Inferior parietal cortex (tissue), 1 donor: ENCODE data around the gene TMEM151B.
"Not testable (repeated sequence)": the region's sequence is repeated elsewhere in the genome, so short reads cannot be mapped to it uniquely, and the experiment has no call there.

Experiments
- DNase-seq: peaks from one replicate; pipeline ENCODE4 v3.0.0-alpha.2; 2016; ENCODE audit errors: extremely low spot score

The TMEM151B gene

DNA sequence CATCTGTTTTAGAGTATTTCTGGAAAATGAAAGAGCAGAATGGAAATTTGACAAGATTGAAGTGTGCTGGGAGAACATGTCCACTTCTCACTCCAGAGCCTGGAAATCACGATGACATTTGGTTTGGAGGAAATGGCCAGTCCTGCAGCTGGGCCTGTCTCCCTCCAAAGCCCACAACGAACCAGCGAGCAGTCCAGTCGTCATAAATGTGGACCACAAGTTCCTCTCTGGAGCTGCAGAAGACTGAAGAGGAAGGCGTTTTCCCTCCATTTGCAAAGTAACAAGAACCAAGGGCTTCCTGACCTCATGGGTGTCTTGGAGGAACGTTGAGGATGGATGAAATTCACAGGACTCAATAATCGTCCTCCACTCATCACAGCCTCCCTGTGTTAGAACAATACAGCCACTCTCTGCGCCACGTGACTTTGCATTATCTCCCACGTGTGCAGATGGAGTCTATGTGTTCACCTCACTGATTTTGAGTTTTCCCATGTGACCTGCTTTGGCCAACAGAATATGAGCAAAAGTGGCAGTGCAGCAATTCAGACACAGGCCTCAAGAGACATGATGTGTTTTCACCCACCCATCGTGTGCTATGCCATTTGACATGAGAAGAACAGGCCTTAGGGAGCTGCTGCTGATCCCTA, 63.1 kb downstream of the TMEM151B start:
- DNase-seq = no peak

DNA sequence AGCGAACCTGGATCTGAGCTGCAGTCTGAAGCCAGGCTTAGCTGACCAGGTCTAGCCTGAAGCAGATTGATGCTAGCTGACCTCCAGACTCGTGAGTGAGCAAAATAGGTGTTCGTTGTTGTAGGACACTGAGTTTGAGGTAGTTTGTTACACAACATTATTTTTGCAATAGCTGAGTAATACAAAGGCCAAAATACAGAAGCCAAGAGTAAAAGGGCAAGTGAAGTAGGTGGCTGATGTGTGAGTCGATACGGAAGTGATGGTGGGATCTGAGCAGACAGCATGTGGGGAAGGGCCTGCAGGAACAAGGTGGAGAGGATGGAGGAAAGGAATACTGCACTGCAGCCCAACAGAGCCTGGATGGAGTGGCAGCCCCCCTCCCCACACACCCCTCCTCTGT, 63.7 kb downstream of the TMEM151B start:
- DNase-seq = no peak

DNA sequence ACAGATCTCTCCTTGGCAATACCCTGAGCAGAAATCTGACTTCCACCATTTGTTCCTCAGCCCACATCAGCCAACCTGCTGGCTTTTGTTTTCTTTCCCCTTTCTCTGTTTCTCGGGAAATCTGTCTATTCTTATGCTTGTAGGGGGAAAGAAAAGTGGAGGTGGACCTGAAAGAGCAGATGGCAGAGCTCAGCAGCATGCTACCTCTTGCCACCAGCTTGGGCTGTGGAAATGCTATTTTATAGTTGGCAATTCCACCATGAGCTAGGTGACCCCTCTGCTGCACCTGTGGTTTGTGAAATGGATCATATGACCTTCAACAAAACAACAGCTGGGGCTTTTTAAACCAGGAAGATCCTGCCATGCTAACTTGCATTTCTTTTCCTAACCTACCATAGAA, 65.4 kb downstream of the TMEM151B start:
- no peak for DNase-seq

DNA sequence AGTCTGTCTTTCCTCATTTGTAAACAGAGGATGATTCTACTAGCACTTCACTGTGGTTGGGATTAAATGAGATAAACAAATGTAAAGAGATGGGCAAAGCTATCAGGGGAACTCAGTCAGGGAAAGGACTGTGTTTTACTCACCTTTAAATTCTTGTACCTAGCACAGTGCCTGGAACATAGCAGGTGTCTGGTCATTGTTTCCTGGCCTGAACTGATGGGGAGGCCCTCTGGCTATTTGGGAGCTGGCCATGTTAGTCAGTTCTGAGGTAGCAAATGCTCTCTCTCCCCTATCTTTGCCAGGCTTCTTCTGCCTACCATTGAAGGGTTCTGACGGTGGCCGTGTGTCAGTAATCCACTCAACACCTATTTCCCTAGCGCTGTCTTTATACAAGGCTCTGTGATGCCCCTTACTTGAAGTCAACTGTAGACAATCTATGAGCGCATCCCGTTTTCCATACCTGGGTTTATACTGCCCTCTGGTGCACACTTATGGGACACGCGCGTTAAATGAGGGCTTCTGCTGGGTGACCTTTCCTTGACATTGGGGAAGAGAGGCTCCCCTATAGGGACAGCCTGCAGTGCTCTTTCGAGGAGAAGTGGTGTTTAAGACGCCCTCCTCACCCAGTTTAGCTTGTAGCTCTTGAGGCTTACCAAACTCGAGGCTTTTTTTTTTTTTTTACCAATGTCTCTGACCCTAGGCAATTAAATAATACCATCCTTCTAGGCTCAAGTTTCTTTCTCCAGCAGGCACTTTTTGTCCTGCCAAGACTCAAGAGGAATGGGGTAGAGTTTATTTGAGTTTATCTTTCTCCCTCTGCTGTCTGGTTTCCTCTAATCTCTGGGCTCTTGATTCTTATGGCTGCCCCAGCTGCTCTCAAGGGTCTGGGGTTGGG, 68.2 kb downstream of the TMEM151B start:
- DNase-seq = peak; percentile 91

DNA sequence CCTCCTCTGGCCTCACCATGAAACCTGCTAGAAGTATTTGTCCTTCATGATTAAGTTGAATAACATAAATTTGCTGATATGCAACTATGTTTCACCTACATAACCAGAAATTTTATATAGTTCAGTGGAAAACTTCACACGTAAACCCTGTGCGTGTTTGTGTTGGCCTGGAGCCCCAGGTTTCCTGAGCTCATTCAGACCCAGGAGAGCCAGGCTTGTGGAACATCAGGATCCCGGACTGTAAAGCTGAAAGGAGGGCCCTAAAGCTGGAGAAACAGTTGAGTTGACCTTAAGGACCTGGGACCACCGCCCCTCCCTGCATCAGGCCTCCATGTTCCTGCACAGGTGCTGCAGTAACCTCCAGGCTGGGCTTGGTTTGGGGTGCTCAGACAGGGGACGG, 69.1 kb downstream of the TMEM151B start:
- no peak for DNase-seq

DNA sequence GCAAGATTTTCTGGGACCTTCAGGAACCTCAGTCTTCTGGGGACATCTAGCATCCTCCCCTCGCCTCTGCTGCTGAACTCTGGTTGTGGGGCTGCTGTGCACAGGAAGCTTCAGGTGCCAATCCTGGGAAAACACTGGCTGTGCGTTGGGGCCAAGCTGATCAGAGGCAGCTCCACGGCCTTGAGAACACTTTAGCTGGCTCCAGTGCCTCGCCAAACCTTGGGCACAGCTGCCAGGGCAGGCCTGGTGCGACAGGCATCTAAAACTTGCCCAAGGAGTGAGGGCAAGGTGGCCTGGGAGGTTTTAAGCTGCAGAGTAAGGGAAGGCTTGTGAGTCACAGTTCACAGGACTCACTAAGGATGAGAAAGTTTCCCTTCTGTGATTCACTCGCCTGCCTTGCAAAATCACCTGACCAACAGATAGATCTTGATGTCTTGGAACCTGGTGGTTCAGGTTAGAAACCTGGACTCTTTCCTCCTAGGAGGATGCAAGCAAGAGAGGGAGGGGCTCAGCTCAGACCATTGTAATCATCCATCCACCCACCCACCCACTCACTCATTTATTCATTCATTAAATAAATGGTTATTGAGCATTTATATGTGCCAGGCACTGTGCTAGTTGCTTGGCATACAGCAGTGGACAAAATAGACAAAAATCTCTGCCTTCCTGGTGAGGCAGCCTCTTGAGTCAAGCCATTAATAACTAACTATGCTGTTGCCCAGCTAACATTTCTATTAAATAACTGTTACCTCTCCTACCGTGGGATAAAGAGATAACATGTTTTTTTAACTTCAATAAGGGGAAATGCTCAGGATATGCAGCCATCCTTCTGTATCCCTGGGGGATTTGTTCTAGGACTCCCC, 69.7 kb downstream of the TMEM151B start:
- DNase-seq = no peak

DNA sequence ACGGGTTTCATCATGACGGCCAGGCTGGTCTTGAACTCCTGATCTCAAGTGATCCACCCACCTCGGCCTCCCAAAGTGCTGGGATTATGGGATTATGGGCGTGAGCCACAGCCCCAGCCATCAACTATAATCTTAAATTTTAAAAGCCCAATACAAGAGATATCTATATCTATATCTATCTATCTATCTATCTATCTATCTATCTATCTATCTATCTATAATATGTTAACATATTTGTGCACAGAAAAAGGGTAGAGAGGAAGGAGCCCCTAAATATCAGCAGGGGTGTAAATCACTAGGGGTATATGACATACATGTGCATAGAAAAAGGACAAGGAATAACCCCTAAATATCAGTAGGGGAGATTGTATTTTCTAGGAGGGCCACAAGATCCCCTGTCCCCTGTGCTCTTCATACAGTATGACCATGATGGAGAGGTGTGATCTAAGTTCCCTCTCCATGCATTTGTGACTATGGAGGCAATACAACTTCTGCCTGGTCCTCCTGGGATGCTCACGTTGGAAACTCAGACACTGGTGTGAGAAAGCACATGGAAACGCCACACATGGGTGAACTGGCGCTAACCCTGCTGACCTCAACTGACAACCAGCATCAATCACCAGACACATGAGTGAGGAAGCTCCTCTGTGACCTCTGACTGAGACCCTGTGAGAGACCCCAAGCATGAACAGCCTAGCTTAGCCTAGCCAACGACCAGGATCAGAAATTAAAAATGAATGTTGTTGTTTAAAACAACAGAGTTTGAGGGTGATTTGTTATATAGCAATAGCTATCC, 71.0 kb downstream of the TMEM151B start:
- no peak for DNase-seq

DNA sequence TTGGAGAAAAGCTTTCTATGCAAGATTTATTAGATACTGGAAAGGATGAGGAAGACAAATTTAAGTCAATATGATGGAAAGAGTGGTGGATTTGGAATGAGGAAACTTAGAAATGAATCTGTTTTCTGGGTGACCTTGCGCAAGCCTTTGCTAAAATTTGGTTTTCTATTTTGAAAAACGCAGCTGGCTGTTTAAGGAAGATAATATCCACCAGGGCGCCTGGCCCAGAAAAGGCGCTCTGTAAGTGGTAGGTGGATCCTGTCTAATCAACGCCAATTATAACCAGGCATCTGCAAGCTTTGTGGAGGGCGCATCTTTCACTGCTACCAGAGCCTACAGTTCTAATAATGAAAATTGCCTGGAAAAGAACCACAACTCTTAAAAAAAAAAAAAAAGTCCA, 71.8 kb downstream of the TMEM151B start:
- DNase-seq = peak; percentile 48

DNA sequence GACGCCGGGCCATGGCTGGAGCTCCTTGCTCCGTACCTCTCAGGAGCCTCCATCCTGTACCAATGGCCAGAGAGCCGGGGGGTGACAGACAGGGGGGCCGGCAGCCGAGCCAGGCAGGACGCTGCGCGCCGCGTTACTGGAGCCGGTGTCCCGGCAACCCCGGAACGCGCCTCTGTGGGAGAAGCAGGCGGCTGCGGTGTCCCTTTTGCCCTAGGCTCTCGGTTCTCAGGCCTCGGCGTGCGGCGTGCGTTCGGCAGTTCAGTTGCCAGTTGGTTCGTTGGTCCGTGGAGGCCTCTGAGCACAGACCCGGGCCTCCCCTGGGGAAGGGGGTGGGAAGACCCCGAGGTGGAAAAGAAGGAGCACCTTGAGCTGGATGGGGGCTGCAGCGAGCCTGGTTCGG, 72.2 kb downstream of the TMEM151B start, which contains the start of gene SPATS1:
TSS of gene SPATS1 (plus strand) at position 162 of the 400 bp plus-strand sequence. CDS start 446 bp downstream, outside the sequence.
- DNase-seq = no peak

DNA sequence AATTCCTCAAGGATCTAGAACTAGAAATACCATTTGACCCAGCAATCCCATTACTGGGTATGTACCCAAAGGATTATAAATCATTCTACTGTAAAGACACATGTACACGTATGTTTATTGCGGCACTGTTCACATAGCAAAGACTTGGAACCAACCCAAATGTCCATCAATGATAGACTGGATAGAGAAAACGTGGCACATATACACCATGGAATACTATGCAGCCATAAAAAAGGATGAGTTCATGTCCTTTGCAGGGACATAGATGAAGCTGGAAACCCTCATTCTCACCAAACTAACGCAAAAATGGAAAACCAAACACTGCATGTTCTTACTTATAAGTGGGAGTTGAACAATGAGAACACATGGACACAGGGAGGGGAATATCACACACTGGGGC, 76.6 kb downstream of the TMEM151B start:
- DNase-seq = not testable (repeated sequence)

DNA sequence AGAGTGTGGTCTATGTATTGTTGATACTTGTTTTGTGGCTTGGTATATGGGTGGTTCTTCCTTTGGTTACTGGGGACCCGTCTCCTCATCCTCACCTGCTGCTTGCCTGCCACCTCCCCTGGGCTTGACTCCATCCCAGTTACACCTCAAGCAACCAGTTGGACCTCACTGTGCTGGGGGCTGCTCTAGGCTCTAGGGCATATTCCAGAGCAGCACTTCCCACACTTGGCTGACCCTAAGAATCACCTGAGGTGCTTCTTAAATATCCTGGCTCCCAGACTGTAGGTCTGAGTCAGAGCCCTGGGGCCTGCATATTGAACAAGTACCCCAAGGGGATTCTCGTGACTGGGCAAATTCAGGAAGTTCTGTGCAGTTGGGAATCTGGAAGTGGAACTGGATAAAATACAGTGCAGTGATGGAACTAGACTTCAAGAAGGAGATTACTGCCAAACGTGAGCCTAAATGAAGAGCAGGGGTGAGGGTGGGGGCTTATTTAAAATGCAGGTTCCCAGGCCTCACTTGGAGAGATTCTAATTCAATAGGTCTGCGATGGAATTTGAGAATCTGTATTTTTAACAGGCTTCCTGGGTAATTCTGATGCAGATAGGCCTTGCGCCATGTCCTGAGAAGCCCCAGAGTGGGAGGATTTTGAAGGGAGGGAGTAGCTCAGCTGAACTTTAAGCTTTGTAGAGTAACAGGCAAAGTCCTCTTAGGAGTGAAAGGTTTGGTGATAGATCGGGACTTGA, 79.8 kb downstream of the TMEM151B start:
- DNase-seq = no peak

DNA sequence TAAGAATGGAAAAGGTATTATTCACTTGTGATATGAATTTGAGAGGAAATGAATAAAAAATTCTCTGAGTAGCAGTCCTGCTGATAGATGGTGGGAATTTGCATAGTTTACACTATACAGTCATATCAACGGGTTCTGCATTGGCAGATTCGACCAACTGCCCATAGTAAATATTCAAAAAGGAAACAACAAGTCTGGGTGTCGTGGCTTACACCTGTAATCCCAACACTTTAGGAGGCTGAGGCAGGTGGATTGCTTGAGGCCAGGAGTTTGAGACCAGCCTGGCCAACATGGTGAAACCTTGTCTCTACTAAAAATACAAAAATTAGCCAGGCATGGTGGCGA, 80.4 kb downstream of the TMEM151B start:
- DNase-seq = not testable (repeated sequence)

DNA sequence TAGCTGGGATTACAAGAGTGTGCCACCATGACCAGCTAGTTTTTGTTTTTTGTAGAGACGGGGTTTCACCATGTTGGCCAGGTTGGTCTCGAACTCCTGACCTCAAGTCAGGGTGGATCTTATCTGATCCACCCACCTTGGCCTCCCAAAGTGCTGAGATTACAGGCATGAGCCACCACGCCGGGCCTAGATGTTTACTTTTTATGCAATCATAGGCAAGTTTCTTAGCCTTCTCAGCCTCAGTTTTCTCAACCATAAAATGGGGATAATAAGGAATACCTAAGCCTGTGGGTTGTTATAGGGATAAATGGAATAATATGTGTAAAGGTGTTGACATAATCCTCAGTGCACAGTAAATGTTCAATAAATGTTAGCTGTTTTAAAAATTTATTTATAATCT, 82.0 kb downstream of the TMEM151B start:
- no peak for DNase-seq

DNA sequence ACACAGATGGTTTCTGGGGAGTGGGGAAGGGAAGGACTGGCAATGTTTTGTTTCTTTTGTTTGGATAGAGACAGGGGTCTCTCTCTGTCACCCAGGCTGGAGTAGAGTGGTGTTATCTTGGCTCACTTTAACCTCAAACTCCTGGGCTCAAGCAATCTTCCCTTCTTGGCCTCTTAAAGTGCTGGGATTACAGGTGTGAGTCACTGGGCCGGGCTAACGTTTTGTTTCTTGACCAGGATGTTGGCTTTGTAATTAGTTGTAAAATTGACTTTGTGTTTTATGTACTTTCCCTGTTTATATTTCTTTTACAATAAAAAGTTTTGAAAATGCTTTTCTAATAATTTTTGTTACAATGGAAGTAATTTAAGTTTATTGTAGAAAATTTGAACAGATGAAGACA, 83.1 kb downstream of the TMEM151B start:
- no peak for DNase-seq

DNA sequence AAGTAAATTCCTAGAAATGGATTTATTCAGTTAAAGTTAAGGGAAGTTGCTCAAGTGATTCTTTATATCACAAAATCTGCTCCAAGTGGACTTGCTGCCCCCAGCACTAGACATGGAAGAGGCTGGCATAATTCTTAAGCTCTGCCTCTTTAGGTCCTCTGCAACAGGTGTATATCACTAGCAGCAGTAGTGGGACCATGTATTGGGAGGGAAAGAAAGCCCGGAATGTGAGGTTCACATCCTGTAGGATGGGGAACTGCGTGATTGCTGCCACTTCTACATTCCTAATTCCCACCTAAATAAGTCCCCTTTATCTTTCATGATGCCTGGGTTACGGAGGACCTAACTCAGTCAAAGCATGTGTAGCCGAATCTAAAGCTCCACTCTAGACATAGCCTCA, 85.4 kb downstream of the TMEM151B start:
- DNase-seq = no peak

DNA sequence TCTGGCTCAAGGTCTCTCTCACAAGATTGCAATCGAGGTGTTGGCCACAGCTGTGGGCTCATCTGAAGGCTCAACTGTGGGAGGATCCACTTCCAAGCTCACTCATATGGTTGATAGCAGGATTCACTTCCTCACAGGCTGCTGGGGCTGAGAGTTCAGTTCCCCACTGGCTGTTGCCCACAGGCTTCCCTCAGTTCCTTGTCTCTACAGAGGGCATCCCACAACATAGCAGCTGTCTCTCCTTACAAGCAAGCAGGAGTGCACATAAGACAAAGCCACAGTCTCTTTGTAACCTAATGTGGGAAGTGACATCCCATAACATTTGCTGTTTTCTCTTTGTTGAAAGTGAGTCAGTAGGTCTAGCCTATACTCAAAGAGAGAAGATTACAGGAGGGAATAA, 86.2 kb downstream of the TMEM151B start:
- no peak for DNase-seq
